ENCODE data around the gene APLN. TPM values are rescaled to one million over a fixed set of nuclear protein-coding genes. Genes with fewer than 3 reads are reported as not detected.

APLN gene
- total and polyA plus RNA-seq, 2 of the 13 experiments (the other 11 are each of a cell fraction or from before 2014, with no cell fraction given): 0.02 to 0.17 TPM

GRCh38 chrX:129618997-129619396 lies 35.8 kb downstream of the APLN start:
- CTCF ChIA-PET (ENCODE audit: low intra/inter-chr PET ratio, low total read pairs): no interaction called here
- Histone ChIP-seq H4K20me1 (ENCODE audit: insufficient read depth, low read length) (no peaks in the 10 kb centered on the region), H3K9me3 (ENCODE audit: low read length) (no peaks in the 10 kb centered on the region), H3K79me2 (ENCODE audit: insufficient read depth, low read length) (no peaks in the 10 kb centered on the region), H2AFZ (ENCODE audit: low read length) (no peak overlapping the region), H3K4me2 (ENCODE audit: low read depth, low read length) (no peak overlapping the region), H3K4me1 (ENCODE audit: insufficient read depth, low read length) (peaks cover 16% of the 10 kb centered on the region), H3K27ac (ENCODE audit: extremely low read length, insufficient read depth, low read length) (no peak overlapping the region), H3K9ac (ENCODE audit: insufficient read depth, low read depth, low read length) (no peak overlapping the region), H3K27me3 (ENCODE audit: control insufficient read depth in 1 of 2, insufficient read depth in 2 of 2, low read length in 2 of 2) (no peaks in the 10 kb centered on the region), H3K4me3 (replicated peaks in 1 of 3; ENCODE audit: insufficient read depth in 1 of 3, low read depth in 2 of 3, low read length in 3 of 3) (no peak overlapping the region), H3K36me3 (replicated peaks in 1 of 2; ENCODE audit: control insufficient read depth in 1 of 2, insufficient read depth in 2 of 2, low read length in 2 of 2) (no peaks in the 10 kb centered on the region)
- no TSS peak for BruUV-seq (replicated peaks)
- in situ Hi-C loops (cut with HindIII; ENCODE audit: extremely low pct_ligation_motif_present, low pct_unique_long_range_greater_than_20kb) (loop anchor here (25.0 kb wide), 1 partner anchor 443 kb away; no protein-coding TSS in a partner anchor), intact Hi-C loops (cut with micrococcal nuclease; ENCODE audit: unreplicated experiment) (no loop called here)
- DNase-seq (ENCODE audit: low spot score): no peak
- TF ChIP-seq ZNF776 (CRISPR knock-in tag; IDR thresholded peaks at IDR 0.05): no peak
- no peak for TF ChIP-seq ZNF580 (CRISPR knock-in tag; IDR thresholded peaks at IDR 0.05; ENCODE audit: borderline replicate concordance, low read depth)
- no peak for TF ChIP-seq MTA1 (CRISPR knock-in tag; IDR thresholded peaks at IDR 0.05; ENCODE audit: borderline replicate concordance)
- no peak for TF ChIP-seq AHR (CRISPR knock-in tag; IDR thresholded peaks at IDR 0.05)
- no peak for TF ChIP-seq ZNF251 (CRISPR knock-in tag; IDR thresholded peaks at IDR 0.05)
- no peak for TF ChIP-seq ZNF326 (CRISPR knock-in tag; IDR thresholded peaks at IDR 0.05; ENCODE audit: borderline replicate concordance)
- TF ChIP-seq ZNF724P (CRISPR knock-in tag; IDR thresholded peaks at IDR 0.05; ENCODE audit: borderline replicate concordance): no peak
- TF ChIP-seq ZNF639 (CRISPR knock-in tag; conservative IDR thresholded peaks at IDR 0.05): no peak
- no peak for TF ChIP-seq MTERF4 (CRISPR knock-in tag; IDR thresholded peaks at IDR 0.05)
- no peak for TF ChIP-seq ZNF484 (CRISPR knock-in tag; IDR thresholded peaks at IDR 0.05; ENCODE audit: borderline replicate concordance, low read depth)
- no peak for TF ChIP-seq ZNF34 (CRISPR knock-in tag; IDR thresholded peaks at IDR 0.05; ENCODE audit: borderline replicate concordance)
- TF ChIP-seq HMGXB4 (CRISPR knock-in tag; IDR thresholded peaks at IDR 0.05; ENCODE audit: borderline replicate concordance in 1 of 2, low read depth in 1 of 2): no peak
- TF ChIP-seq ZSCAN29 (CRISPR knock-in tag; conservative IDR thresholded peaks at IDR 0.05): no peak
- no peak for TF ChIP-seq SMAD3 (CRISPR knock-in tag; IDR thresholded peaks at IDR 0.05)
- WGBS (ENCODE audit: low lambda C conversion rate): 0% methylated on average over 1 of the region's 4 CpGs
- FAIRE-seq: no peak
- ATAC-seq: no peak
- POLR2A ChIA-PET: no interaction called here
